Astrocyte (in vitro differentiated cells and primary cell): ENCODE measurements around the gene NDUFB11. TPM values are rescaled to one million over a fixed set of nuclear protein-coding genes. Genes with fewer than 3 reads are reported as not detected.

ENCODE experiments used
- DNase-seq: peaks from one replicate; pipeline ENCODE4 v3.0.0-alpha.2; 2010; ENCODE audit warnings: low read depth
- FAIRE-seq: peaks from 2 replicates; lab custom pipeline; 2011; peaks lifted over from hg19 to GRCh38; lab: Jason Lieb, UNC
- H2AFZ ChIP-seq: 2 replicates; pipeline ENCODE4 v1.6.0; 2012; ENCODE audit warnings: low read depth, low read length, inconsistent platforms
- H3K27ac ChIP-seq: 2 replicates; pipeline ENCODE4 v1.5.1; 2011; ENCODE audit warnings: low read depth, low read length, inconsistent platforms
- H3K27me3 ChIP-seq: 2 replicates; pipeline ENCODE4 v1.6.0; 2011; ENCODE audit warnings: low read length, inconsistent platforms; ENCODE audit not compliant: insufficient read depth
- H3K36me3 ChIP-seq: 2 replicates; pipeline ENCODE4 v1.5.1; 2011; ENCODE audit warnings: low read length, inconsistent platforms; ENCODE audit not compliant: insufficient read depth
- H3K4me1 ChIP-seq: 2 replicates; pipeline ENCODE4 v1.5.1; 2011; ENCODE audit warnings: low read length, inconsistent platforms; ENCODE audit not compliant: insufficient read depth
- H3K4me2 ChIP-seq: 2 replicates; pipeline ENCODE4 v1.6.0; 2012; ENCODE audit warnings: low read length, inconsistent platforms
- H3K4me3 ChIP-seq: 2 replicates; pipeline ENCODE4 v1.5.1; 2011; ENCODE audit warnings: low read depth, mild to moderate bottlenecking, low read length, inconsistent platforms; ENCODE audit not compliant: insufficient read depth
- H3K79me2 ChIP-seq: 2 replicates; pipeline ENCODE4 v1.6.0; 2012; ENCODE audit warnings: mild to moderate bottlenecking, low read length, inconsistent platforms; ENCODE audit not compliant: insufficient read depth
- H3K9ac ChIP-seq: 2 replicates; pipeline ENCODE4 v1.6.0; 2012; ENCODE audit warnings: mild to moderate bottlenecking, low read length, inconsistent platforms
- H3K9me3 ChIP-seq: 2 replicates; pipeline ENCODE4 v1.5.1; 2012; ENCODE audit warnings: low read depth, mild to moderate bottlenecking, low read length, inconsistent platforms; ENCODE audit not compliant: insufficient read depth
- H4K20me1 ChIP-seq: 2 replicates; pipeline ENCODE4 v1.6.0; 2012; ENCODE audit warnings: low read length, inconsistent platforms; ENCODE audit not compliant: insufficient read depth
- H3K27ac Mint-ChIP-seq: one replicate; pipeline ENCODE4 v1.8.0; 2021; ENCODE audit warnings: mild to moderate bottlenecking, mixed read lengths; ENCODE audit not compliant: unreplicated experiment
- H3K27me3 Mint-ChIP-seq: one replicate; pipeline ENCODE4 v1.8.0; 2021; ENCODE audit warnings: low read depth, mixed read lengths; ENCODE audit not compliant: unreplicated experiment
- H3K36me3 Mint-ChIP-seq: one replicate; pipeline ENCODE4 v1.8.0; 2021; ENCODE audit warnings: low read depth, mixed read lengths; ENCODE audit not compliant: unreplicated experiment
- H3K4me1 Mint-ChIP-seq: one replicate; pipeline ENCODE4 v1.8.0; 2021; ENCODE audit warnings: low read depth, mixed read lengths; ENCODE audit not compliant: unreplicated experiment
- H3K4me3 Mint-ChIP-seq: one replicate; pipeline ENCODE4 v1.8.0; 2021; ENCODE audit warnings: mild to moderate bottlenecking, moderate library complexity, mixed read lengths; ENCODE audit not compliant: unreplicated experiment
- H3K9me3 Mint-ChIP-seq: one replicate; pipeline ENCODE4 v1.8.0; 2021; ENCODE audit warnings: mild to moderate bottlenecking, mixed read lengths; ENCODE audit not compliant: unreplicated experiment
- CTCF ChIP-seq: IDR thresholded peaks from 2 replicates; pipeline ENCODE4 v1.5.1; 2011; ENCODE audit warnings: low read depth, mild to moderate bottlenecking, inconsistent platforms, low read length, moderate library complexity; ENCODE audit not compliant: insufficient read depth
- EZH2 ChIP-seq: IDR thresholded peaks from 2 replicates; pipeline ENCODE4 v1.6.1; 2012; ENCODE audit warnings: mild to moderate bottlenecking, low read length, inconsistent platforms; ENCODE audit not compliant: insufficient read depth
- total RNA-seq: library from RNA; stranded (reverse); gene quantifications from 2 replicates; pipeline ENCODE4 v1.2.1, GENCODE V29; 2021

Gene NDUFB11
- total RNA-seq, 1 donor from 2014 or later, result 86.3 TPM

- TF ChIP-seq CTCF (no peak), EZH2 (no peak)
- no peaks in the 10 kb centered on the region for H3K4me1 ChIP-seq
- peaks cover 21% of the 10 kb centered on the region for H4K20me1 ChIP-seq
- no peak overlapping the region for H3K27ac Mint-ChIP-seq
- FAIRE-seq (no peak), DNase-seq (no peak)
- H3K9me3 Mint-ChIP-seq, result no peaks in the 10 kb centered on the region
- no peaks in the 10 kb centered on the region for H3K27me3 Mint-ChIP-seq
- no peak overlapping the region for H2AFZ ChIP-seq
- no peak overlapping the region for H3K27ac ChIP-seq
- no peak overlapping the region for H3K4me2 ChIP-seq
- peaks cover 8% of the 10 kb centered on the region for H3K36me3 Mint-ChIP-seq
- H3K4me3 ChIP-seq, result no peak overlapping the region
- H3K4me1 Mint-ChIP-seq, result no peaks in the 10 kb centered on the region
- H3K9ac ChIP-seq, result no peak overlapping the region
- peaks cover 84% of the 10 kb centered on the region for H3K79me2 ChIP-seq
- no peaks in the 10 kb centered on the region for H3K27me3 ChIP-seq
- H3K4me3 Mint-ChIP-seq, result no peak overlapping the region
- no peaks in the 10 kb centered on the region for H3K9me3 ChIP-seq
- H3K36me3 ChIP-seq, result peaks cover 5% of the 10 kb centered on the region
Measured at GRCh38 chrX:47158781-47159180, 14.3 kb upstream of the NDUFB11 start.

GRCh38 chrX:47158131-47158530 lies 13.6 kb upstream of the NDUFB11 start:
- H4K20me1 ChIP-seq, result peaks cover 21% of the 10 kb centered on the region
- no peak for DNase-seq
- no peak overlapping the region for H3K4me3 Mint-ChIP-seq
- TF ChIP-seq EZH2 (no peak), CTCF (no peak)
- FAIRE-seq, result no peak
- peaks cover 8% of the 10 kb centered on the region for H3K36me3 Mint-ChIP-seq
- H3K27me3 ChIP-seq, result no peaks in the 10 kb centered on the region
- no peak overlapping the region for H3K4me2 ChIP-seq
- H3K4me1 Mint-ChIP-seq, result no peaks in the 10 kb centered on the region
- H3K4me1 ChIP-seq, result no peaks in the 10 kb centered on the region
- no peak overlapping the region for H2AFZ ChIP-seq
- H3K36me3 ChIP-seq, result peaks cover 5% of the 10 kb centered on the region
- no peaks in the 10 kb centered on the region for H3K27me3 Mint-ChIP-seq
- no peak overlapping the region for H3K27ac ChIP-seq
- H3K9me3 Mint-ChIP-seq, result no peaks in the 10 kb centered on the region
- no peaks in the 10 kb centered on the region for H3K9me3 ChIP-seq
- H3K79me2 ChIP-seq, result peaks cover 86% of the 10 kb centered on the region
- H3K9ac ChIP-seq, result no peak overlapping the region
- peak overlapping the region; percentile 58 for H3K27ac Mint-ChIP-seq
- H3K4me3 ChIP-seq, result no peak overlapping the region

GRCh38 chrX:47156611-47157520 lies 12.4 kb upstream of the NDUFB11 start:
- Mint-ChIP-seq H3K9me3 (no peaks in the 10 kb centered on the region), H3K4me1 (no peaks in the 10 kb centered on the region), H3K27ac (no peak overlapping the region), H3K27me3 (no peaks in the 10 kb centered on the region), H3K4me3 (peak overlapping the region; percentile 50), H3K36me3 (peaks cover 7% of the 10 kb centered on the region)
- H4K20me1 ChIP-seq, result peaks cover 22% of the 10 kb centered on the region
- no peak for FAIRE-seq
- H3K27ac ChIP-seq, result no peak overlapping the region
- H3K9ac ChIP-seq, result no peak overlapping the region
- H3K4me3 ChIP-seq, result no peak overlapping the region
- H2AFZ ChIP-seq, result no peak overlapping the region
- H3K9me3 ChIP-seq, result no peaks in the 10 kb centered on the region
- H3K4me2 ChIP-seq, result no peak overlapping the region
- no peaks in the 10 kb centered on the region for H3K4me1 ChIP-seq
- H3K79me2 ChIP-seq, result peaks cover 87% of the 10 kb centered on the region
- DNase-seq, result peak; percentile 14
- H3K27me3 ChIP-seq, result no peaks in the 10 kb centered on the region
- H3K36me3 ChIP-seq, result peaks cover 5% of the 10 kb centered on the region
- TF ChIP-seq CTCF (no peak), EZH2 (no peak)
